Measurements from ENCODE around the gene MTHFD1L.

Gene MTHFD1L

GRCh38 chr6:151131324-151132007 lies 266.0 kb downstream of the MTHFD1L start:
- FAIRE-seq: no peak

GRCh38 chr6:151136141-151136755 lies 270.7 kb downstream of the MTHFD1L start:
- FAIRE-seq: no peak

GRCh38 chr6:151137542-151137941 lies 272.0 kb downstream of the MTHFD1L start:
- FAIRE-seq: no peak

- FAIRE-seq: no peak
Measured at GRCh38 chr6:151139524-151139923, 274.0 kb downstream of the MTHFD1L start.

- no peak for FAIRE-seq
Measured at GRCh38 chr6:151140767-151141166, 275.3 kb downstream of the MTHFD1L start.

- FAIRE-seq: no peak
Measured at GRCh38 chr6:151141685-151142084, 276.2 kb downstream of the MTHFD1L start.

- FAIRE-seq: no peak
Measured at GRCh38 chr6:151142676-151143075, 277.2 kb downstream of the MTHFD1L start.

- FAIRE-seq: no peak
Measured at GRCh38 chr6:151143337-151143736, 277.8 kb downstream of the MTHFD1L start.

- FAIRE-seq: no peak
Measured at GRCh38 chr6:151143806-151144205, 278.3 kb downstream of the MTHFD1L start.

GRCh38 chr6:151147118-151147832 lies 281.8 kb downstream of the MTHFD1L start:
- FAIRE-seq: no peak

- no peak for FAIRE-seq
Measured at GRCh38 chr6:151148111-151148510, 282.6 kb downstream of the MTHFD1L start.

GRCh38 chr6:151149793-151150192 lies 284.3 kb downstream of the MTHFD1L start:
- FAIRE-seq: no peak
